Natural killer cell (primary cell): ENCODE measurements around the gene AFAP1L1. TPM values are rescaled to one million over a fixed set of nuclear protein-coding genes. Genes with fewer than 3 reads are reported as not detected.

Source experiments
- ATAC-seq, 3 donors: fragments of 150-1000 bp in 2 of 3; fragments of 200-7000 bp in 1 of 3; cut with Tn5 transposase; 1 replicate in 1 of 3; 2 replicates in 2 of 3; pipeline ENCODE4 v1.10.0; 2021; ENCODE audit warnings: mild to moderate bottlenecking in 2 of 3, moderate library complexity in 2 of 3
- DNase-seq, 2 donors: peaks; one replicate each; pipeline versions ENCODE4 v3.0.0 to v3.0.0-alpha.2; 2013 to 2021; ENCODE audit warnings: mixed read lengths in 1 of 2
- H3K27ac ChIP-seq: one replicate; pipeline ENCODE4 v1.5.1; 2013; ENCODE audit warnings: mild to moderate bottlenecking, low read length
- H3K27me3 ChIP-seq: one replicate; pipeline ENCODE4 v1.6.1; 2013; ENCODE audit warnings: low read length; ENCODE audit not compliant: control insufficient read depth, insufficient read depth
- H3K36me3 ChIP-seq: one replicate; pipeline ENCODE4 v1.6.1; 2013; ENCODE audit warnings: low read length; ENCODE audit not compliant: control insufficient read depth, insufficient read depth
- H3K4me1 ChIP-seq: one replicate; pipeline ENCODE4 v1.6.1; 2013; ENCODE audit warnings: low read length; ENCODE audit not compliant: control insufficient read depth, insufficient read depth
- H3K4me3 ChIP-seq: one replicate; pipeline ENCODE4 v1.5.1; 2013; ENCODE audit warnings: low read length
- H3K9me3 ChIP-seq: one replicate; pipeline ENCODE4 v1.6.1; 2013; ENCODE audit warnings: low read length; ENCODE audit not compliant: control insufficient read depth, insufficient read depth
- H3K27ac Mint-ChIP-seq, 2 donors: one replicate each; pipeline ENCODE4 v1.8.0; 2022; ENCODE audit warnings: mild to moderate bottlenecking in 2 of 2, mixed read lengths in 2 of 2, moderate library complexity in 1 of 2
- H3K27me3 Mint-ChIP-seq, 2 donors: one replicate each; pipeline ENCODE4 v1.8.0; 2022; ENCODE audit warnings: low read depth in 2 of 2, mixed read lengths in 2 of 2
- H3K36me3 Mint-ChIP-seq: one replicate; pipeline ENCODE4 v1.8.0; 2022; ENCODE audit warnings: mixed read lengths
- H3K4me1 Mint-ChIP-seq, 2 donors: one replicate each; pipeline ENCODE4 v1.8.0; 2022; ENCODE audit warnings: mixed read lengths in 2 of 2
- H3K4me3 Mint-ChIP-seq: one replicate; pipeline ENCODE4 v1.8.0; 2022; ENCODE audit warnings: mild to moderate bottlenecking, moderate library complexity, mixed read lengths
- H3K9me3 Mint-ChIP-seq, 2 donors: one replicate each; pipeline ENCODE4 v1.8.0; 2022; ENCODE audit warnings: mixed read lengths in 2 of 2
- CTCF ChIP-seq: fragments of 200-600 bp; IDR thresholded peaks from one replicate; pipeline ENCODE4 v1.8.0; 2022; ENCODE audit warnings: antibody characterized with exemption
- WGBS: methylation state at CpG from one replicate; pipeline ENCODE4 v1.1.7; 2013; ENCODE audit warnings: missing lambda C conversion rate; ENCODE audit not compliant: insufficient coverage; 5-methylcytosine and 5-hydroxymethylcytosine counted together
- intact Hi-C: fragments of 100-400 bp; cut with micrococcal nuclease; formaldehyde crosslinking; loops from one replicate; pipeline ENCODE4 v1.14.2; 2022
- total RNA-seq, 4 donors: library from RNA; stranded (reverse); fragments of 120-200 nt in 1 of 4; gene quantifications; one replicate each; pipeline versions ENCODE4 v1.2.3 to v1.2.4, GENCODE V29; 2013 to 2022

Gene AFAP1L1
- total RNA-seq, 3 donors from 2014 or later (not counting 1 experiment from before 2014, with no cell fraction given): 0.23 to 1.5 TPM; not detected in 1

- no peak overlapping the region for H3K27ac ChIP-seq
- Mint-ChIP-seq H3K27me3 (peaks cover 5 to 7% of the 10 kb centered on the region in 2 donors), H3K27ac (no peak overlapping the region), H3K4me3 (no peak overlapping the region), H3K9me3 (no peaks in the 10 kb centered on the region), H3K4me1 (peaks cover 0 to 4% of the 10 kb centered on the region in 2 donors), H3K36me3 (no peaks in the 10 kb centered on the region)
- no peaks in the 10 kb centered on the region for H3K9me3 ChIP-seq
- 75% methylated on average over 5 of the region's 5 CpGs for WGBS
- DNase-seq (no peak), ATAC-seq (no peak)
- H3K4me3 ChIP-seq: no peak overlapping the region
- no peaks in the 10 kb centered on the region for H3K27me3 ChIP-seq
- H3K4me1 ChIP-seq: no peaks in the 10 kb centered on the region
- no peaks in the 10 kb centered on the region for H3K36me3 ChIP-seq
- TF ChIP-seq CTCF: no peak
- intact Hi-C loops: no loop called here
Observed at GRCh38 chr5:149284501-149284900, 12.8 kb downstream of the AFAP1L1 start.

DNA sequence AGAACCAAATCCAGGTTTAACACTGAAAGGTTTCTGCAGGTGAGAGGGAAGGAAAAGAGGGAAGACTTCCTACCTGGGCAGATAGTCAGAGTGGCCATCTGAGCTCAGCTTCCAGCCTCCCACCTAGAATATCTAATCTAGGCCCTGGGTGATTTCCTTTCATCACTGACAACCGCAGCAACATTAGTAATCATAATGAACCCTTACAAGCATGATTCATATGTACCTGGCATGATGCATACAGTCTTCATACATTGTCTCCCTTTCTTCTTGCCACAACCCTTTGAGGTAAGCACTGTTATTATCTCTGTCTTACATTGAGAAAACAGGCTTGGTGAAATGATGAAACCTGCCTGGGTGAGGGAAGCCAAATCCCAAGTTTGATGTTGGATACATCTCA is 13.5 kb downstream of the AFAP1L1 start:
- H3K27me3 Mint-ChIP-seq: peaks cover 4 to 5% of the 10 kb centered on the region in 2 donors
- no peak overlapping the region for H3K27ac Mint-ChIP-seq
- Histone ChIP-seq H3K4me1 (no peaks in the 10 kb centered on the region), H3K9me3 (no peaks in the 10 kb centered on the region), H3K27ac (no peak overlapping the region), H3K36me3 (no peaks in the 10 kb centered on the region), H3K27me3 (no peaks in the 10 kb centered on the region), H3K4me3 (no peak overlapping the region)
- DNase-seq: no peak
- 87% methylated on average over 1 of the region's 1 CpG for WGBS
- H3K4me1 Mint-ChIP-seq: no peaks in the 10 kb centered on the region
- H3K4me3 Mint-ChIP-seq: no peak overlapping the region
- no peak for ATAC-seq
- H3K9me3 Mint-ChIP-seq: no peaks in the 10 kb centered on the region
- intact Hi-C loops: no loop called here
- no peak for TF ChIP-seq CTCF
- H3K36me3 Mint-ChIP-seq: no peaks in the 10 kb centered on the region

DNA sequence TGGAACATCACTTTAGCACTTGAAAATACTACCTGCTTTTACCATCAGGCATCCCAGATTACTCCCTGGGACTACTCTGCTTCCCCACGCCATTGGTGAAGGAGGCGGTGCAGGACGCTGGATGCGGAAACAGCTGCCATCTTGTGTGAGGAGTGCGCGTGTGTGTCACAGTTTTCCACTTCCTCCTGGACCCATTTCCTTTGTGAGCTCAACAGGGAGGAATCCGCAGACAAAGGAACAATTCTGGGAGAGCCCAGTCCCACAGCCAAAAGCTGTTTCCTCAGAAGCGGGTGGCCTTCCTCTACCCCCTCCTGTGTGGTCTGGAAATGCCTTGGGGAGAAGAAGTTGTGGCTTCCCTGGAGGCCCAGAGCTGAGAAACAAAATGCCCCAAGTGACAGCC is 16.8 kb downstream of the AFAP1L1 start:
- ATAC-seq (no peak), DNase-seq (no peak)
- H3K9me3 ChIP-seq: no peaks in the 10 kb centered on the region
- H3K4me1 ChIP-seq: no peaks in the 10 kb centered on the region
- no peak overlapping the region for H3K4me3 ChIP-seq
- 76% methylated on average over 7 of the region's 8 CpGs for WGBS
- Mint-ChIP-seq H3K4me1 (no peaks in the 10 kb centered on the region), H3K27me3 (peaks cover 5 to 6% of the 10 kb centered on the region in 2 donors), H3K27ac (no peak overlapping the region), H3K9me3 (no peaks in the 10 kb centered on the region), H3K4me3 (no peak overlapping the region), H3K36me3 (no peaks in the 10 kb centered on the region)
- intact Hi-C loops: no loop called here
- TF ChIP-seq CTCF: no peak
- H3K36me3 ChIP-seq: no peaks in the 10 kb centered on the region
- no peak overlapping the region for H3K27ac ChIP-seq
- H3K27me3 ChIP-seq: no peaks in the 10 kb centered on the region

- Histone ChIP-seq H3K9me3 (no peaks in the 10 kb centered on the region), H3K27me3 (no peaks in the 10 kb centered on the region), H3K4me1 (no peaks in the 10 kb centered on the region), H3K4me3 (no peak overlapping the region), H3K27ac (no peak overlapping the region), H3K36me3 (no peaks in the 10 kb centered on the region)
- no peak for DNase-seq
- H3K27ac Mint-ChIP-seq: no peak overlapping the region
- no peak for TF ChIP-seq CTCF
- no peaks in the 10 kb centered on the region for H3K4me1 Mint-ChIP-seq
- intact Hi-C loops: no loop called here
- H3K36me3 Mint-ChIP-seq: no peaks in the 10 kb centered on the region
- no peak overlapping the region for H3K4me3 Mint-ChIP-seq
- ATAC-seq: no peak
- 35% methylated on average over 7 of the region's 7 CpGs for WGBS
- no peaks in the 10 kb centered on the region for H3K9me3 Mint-ChIP-seq
- H3K27me3 Mint-ChIP-seq: peaks cover 3 to 5% of the 10 kb centered on the region in 2 donors
Observed at GRCh38 chr5:149289301-149289700, 17.6 kb downstream of the AFAP1L1 start.
